HFF-Myc (cell line): ENCODE data around the gene CHST4.

ENCODE experiments used
- DNase-seq: peaks from one replicate; pipeline ENCODE4 v3.0.0-alpha.2; 2011; ENCODE audit warnings: low read depth; ENCODE audit errors: extremely low read depth
- H3K4me3 ChIP-seq: replicated peaks from 2 replicates; pipeline ENCODE4 v1.5.1; 2011; ENCODE audit warnings: low read depth, mild to moderate bottlenecking, control low read depth, low read length
- TF ChIP-seq, protein P1 (sequence below): IDR thresholded peaks from 2 replicates; pipeline ENCODE4 v1.5.1; 2012; ENCODE audit warnings: mild to moderate bottlenecking, low read depth, low read length, control low read depth; ENCODE audit errors: missing control alignments

Gene CHST4

DNA sequence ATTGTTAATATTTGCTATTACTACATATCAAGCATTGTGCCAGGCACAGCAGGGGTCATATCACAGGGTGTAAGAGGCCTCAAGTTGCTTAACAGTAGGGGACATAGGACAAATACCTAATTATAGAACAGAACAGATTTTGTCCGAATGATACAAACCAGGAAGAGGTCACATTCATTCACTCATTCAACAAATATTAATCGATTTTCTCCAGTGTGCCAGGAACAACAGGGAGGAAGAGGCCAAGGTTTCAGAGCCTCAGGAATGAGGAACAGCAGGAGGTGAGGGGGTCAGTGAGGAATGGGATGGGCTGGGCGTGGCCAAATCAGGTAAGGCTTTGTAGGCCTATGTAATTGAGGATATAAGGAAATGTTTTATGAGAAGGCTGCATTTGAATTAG is 11.2 kb upstream of the CHST4 start:
- TF ChIP-seq, protein P1, sequence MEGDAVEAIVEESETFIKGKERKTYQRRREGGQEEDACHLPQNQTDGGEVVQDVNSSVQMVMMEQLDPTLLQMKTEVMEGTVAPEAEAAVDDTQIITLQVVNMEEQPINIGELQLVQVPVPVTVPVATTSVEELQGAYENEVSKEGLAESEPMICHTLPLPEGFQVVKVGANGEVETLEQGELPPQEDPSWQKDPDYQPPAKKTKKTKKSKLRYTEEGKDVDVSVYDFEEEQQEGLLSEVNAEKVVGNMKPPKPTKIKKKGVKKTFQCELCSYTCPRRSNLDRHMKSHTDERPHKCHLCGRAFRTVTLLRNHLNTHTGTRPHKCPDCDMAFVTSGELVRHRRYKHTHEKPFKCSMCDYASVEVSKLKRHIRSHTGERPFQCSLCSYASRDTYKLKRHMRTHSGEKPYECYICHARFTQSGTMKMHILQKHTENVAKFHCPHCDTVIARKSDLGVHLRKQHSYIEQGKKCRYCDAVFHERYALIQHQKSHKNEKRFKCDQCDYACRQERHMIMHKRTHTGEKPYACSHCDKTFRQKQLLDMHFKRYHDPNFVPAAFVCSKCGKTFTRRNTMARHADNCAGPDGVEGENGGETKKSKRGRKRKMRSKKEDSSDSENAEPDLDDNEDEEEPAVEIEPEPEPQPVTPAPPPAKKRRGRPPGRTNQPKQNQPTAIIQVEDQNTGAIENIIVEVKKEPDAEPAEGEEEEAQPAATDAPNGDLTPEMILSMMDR, result no peak

GRCh38 chr16:71520550-71520949 is 5.7 kb upstream of the CHST4 start:
- no peak overlapping the region for H3K4me3 ChIP-seq
- TF ChIP-seq, protein P1, result no peak
- DNase-seq, result no peak

More for the DNA sequence above, 11.2 kb upstream of the CHST4 start:
- H3K4me3 ChIP-seq, result no peak overlapping the region
- no peak for DNase-seq

DNA sequence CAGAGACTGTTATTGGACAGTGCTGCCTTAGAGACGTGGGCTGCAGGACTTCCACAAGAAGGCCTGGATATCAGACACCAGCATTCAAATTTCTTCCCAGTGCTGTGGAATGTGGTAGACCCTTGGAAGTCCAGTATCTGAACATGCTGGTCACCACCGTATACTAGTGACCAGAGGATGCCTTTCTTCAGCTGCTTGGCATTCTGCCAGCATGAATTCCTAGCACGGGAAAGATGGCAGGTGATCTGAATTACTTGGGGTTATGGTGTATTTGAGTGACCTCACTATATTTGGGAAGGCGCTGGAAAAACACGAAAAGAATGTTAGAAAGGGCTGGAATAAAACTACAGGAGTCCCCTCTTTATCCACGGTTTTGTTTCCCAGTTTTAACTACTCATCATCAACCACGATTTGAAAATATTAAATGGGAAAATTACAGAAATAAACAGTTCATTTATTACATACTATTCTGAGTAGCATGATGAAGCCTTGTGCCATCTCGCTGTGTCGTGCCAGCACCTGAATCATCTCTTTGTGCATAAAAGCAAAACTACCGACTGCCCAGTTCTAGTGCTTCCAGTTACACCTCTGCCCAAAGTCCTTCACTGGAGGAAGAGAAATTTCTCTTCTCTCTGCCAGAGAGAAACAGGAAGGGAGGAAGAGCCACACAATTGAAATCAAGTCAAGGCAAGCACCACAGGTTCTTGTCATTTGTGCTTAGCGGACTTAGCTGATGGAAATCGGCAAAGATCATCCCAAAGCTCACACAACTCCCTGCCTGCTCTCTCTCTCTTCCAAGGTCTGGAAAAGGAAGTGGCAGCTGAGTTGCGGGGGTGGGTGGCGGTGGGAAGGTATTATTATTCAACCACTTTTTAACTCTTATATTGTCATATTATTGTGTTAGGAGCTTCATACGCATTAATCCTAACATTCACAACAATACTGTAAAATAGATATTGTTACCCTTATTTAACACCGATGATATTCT is 1.4 kb upstream of the CHST4 start:
- DNase-seq, result no peak
- H3K4me3 ChIP-seq, result no peak overlapping the region
- TF ChIP-seq, protein P1, result no peak

GRCh38 chr16:71528257-71528656 is 2.0 kb downstream of the CHST4 start:
- no peak overlapping the region for H3K4me3 ChIP-seq
- TF ChIP-seq, protein P1, result no peak
- no peak for DNase-seq

- TF ChIP-seq, protein P1, result no peak
- H3K4me3 ChIP-seq, result no peak overlapping the region
- DNase-seq, result no peak
Measured at GRCh38 chr16:71528863-71529262, 2.6 kb downstream of the CHST4 start.

DNA sequence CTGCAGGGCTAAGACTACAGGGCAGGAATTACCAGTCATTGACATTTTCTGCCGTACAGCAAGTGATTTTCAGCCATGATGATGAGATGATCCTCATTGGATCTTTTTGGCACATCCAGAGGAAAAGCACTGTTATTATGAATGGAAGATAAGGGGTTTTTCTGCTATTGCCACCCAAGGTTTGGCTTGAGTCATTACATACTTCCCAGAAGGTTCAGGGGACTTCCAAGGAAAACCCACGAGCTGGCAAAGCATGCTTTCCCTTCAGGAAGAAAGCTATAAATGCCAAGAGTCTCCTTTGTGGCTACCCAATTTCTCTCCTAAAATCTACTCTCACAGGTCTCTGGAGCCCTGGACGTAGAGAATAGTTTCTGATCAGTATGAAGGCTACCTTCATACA is 6.1 kb downstream of the CHST4 start:
- TF ChIP-seq, protein P1, result no peak
- DNase-seq, result no peak
- H3K4me3 ChIP-seq, result no peak overlapping the region
